ENCODE data around the gene C19orf25. TPM values are rescaled to one million over a fixed set of nuclear protein-coding genes. Genes with fewer than 3 reads are reported as not detected.
A peak's percentile ranks its signal among the peaks of the same experiment; 100 is the strongest.

C19orf25 gene
- total and polyA plus RNA-seq, 10 of the 15 experiments (the other 5 are each of a cell fraction or from before 2014, with no cell fraction given), result 1.2 to 67.0 (median 25.6) TPM

GRCh38 chr19:1466461-1467214 is 12.4 kb downstream of the C19orf25 start:
- no peak for DNase-seq (ENCODE audit: low read depth, low spot score)
- Histone ChIP-seq H3K4me3 (no peak overlapping the region), H3K9me3 (replicated peaks; ENCODE audit: control insufficient read depth, insufficient read depth, low read length) (no peaks in the 10 kb centered on the region), H3K79me2 (ENCODE audit: control insufficient read depth, insufficient read depth, low read length) (no peaks in the 10 kb centered on the region), H4K20me1 (ENCODE audit: control insufficient read depth, insufficient read depth) (peaks cover 2% of the 10 kb centered on the region), H3K27me3 (replicated peaks in 1 of 2; ENCODE audit: control insufficient read depth in 2 of 2, insufficient read depth in 2 of 2, low read length in 1 of 2) (peaks cover 10 to 24% of the 10 kb centered on the region in 2 experiments), H3K27ac (ENCODE audit: control insufficient read depth, insufficient read depth) (no peak overlapping the region), H3K4me2 (ENCODE audit: control insufficient read depth, insufficient read depth) (no peak overlapping the region), H2AFZ (ENCODE audit: control insufficient read depth, low read depth, low read length) (no peak overlapping the region), H3K4me1 (ENCODE audit: control insufficient read depth, insufficient read depth, low read length) (peaks cover 7% of the 10 kb centered on the region), H3K9ac (ENCODE audit: control insufficient read depth, insufficient read depth, low read length) (no peak overlapping the region), H3K36me3 (ENCODE audit: control insufficient read depth in 2 of 2, insufficient read depth in 2 of 2, low read length in 1 of 2) (no peaks in the 10 kb centered on the region)
- intact Hi-C loops (cut with micrococcal nuclease; ENCODE audit: unreplicated experiment), result no loop called here
- SMC1A ChIA-PET (ENCODE audit: uncharacterized antibody, unreplicated experiment), result no interaction called here
- CTCF ChIA-PET, result interaction anchor here (1.1 kb wide), 1 partner anchor 39 kb away, joined by 3 read pairs; no protein-coding TSS in a partner anchor
- no peak for FAIRE-seq
- RAD21 ChIA-PET (ENCODE audit: unreplicated experiment), result no interaction called here
- no TSS peak for BruUV-seq (replicated peaks)
- POLR2A ChIA-PET, result no interaction called here
- 54% methylated on average over 65 of the region's 70 CpGs for WGBS (ENCODE audit: insufficient coverage, insufficient replicate concordance, low lambda C conversion rate, missing lambda C conversion rate)
- ATAC-seq, result no peak
- TF ChIP-seq POLR2A (IDR thresholded peaks at IDR 0.05; ENCODE audit: low read depth, low read length) (0 out of 2 replicates have a peak, but pooled peaks have one; percentile 26), SMARCA5 (IDR thresholded peaks at IDR 0.05) (no peak), HDAC6 (IDR thresholded peaks at IDR 0.05; ENCODE audit: unreplicated experiment) (peak; percentile 41), ZNF274 (IDR thresholded peaks at IDR 0.05; ENCODE audit: insufficient read depth, insufficient read length) (no peak), KAT2A (conservative IDR thresholded peaks at IDR 0.05; ENCODE audit: control insufficient read depth, low read depth, low read length) (no peak)
- in situ Hi-C loops (cut with MboI), result no loop called here

- no TSS peak for BruUV-seq (replicated peaks)
- no peak for DNase-seq (ENCODE audit: low read depth, low spot score)
- CTCF ChIA-PET, result interaction anchor here (1.1 kb wide), 1 partner anchor 40 kb away, joined by 3 read pairs; no protein-coding TSS in a partner anchor
- Histone ChIP-seq H3K9me3 (replicated peaks; ENCODE audit: control insufficient read depth, insufficient read depth, low read length) (no peaks in the 10 kb centered on the region), H3K4me1 (ENCODE audit: control insufficient read depth, insufficient read depth, low read length) (peaks cover 2% of the 10 kb centered on the region), H3K9ac (ENCODE audit: control insufficient read depth, insufficient read depth, low read length) (no peak overlapping the region), H3K4me3 (no peak overlapping the region), H2AFZ (ENCODE audit: control insufficient read depth, low read depth, low read length) (no peak overlapping the region), H3K79me2 (ENCODE audit: control insufficient read depth, insufficient read depth, low read length) (no peaks in the 10 kb centered on the region), H3K36me3 (ENCODE audit: control insufficient read depth in 2 of 2, insufficient read depth in 2 of 2, low read length in 1 of 2) (no peaks in the 10 kb centered on the region), H3K4me2 (ENCODE audit: control insufficient read depth, insufficient read depth) (no peak overlapping the region), H3K27ac (ENCODE audit: control insufficient read depth, insufficient read depth) (no peak overlapping the region), H3K27me3 (replicated peaks in 1 of 2; ENCODE audit: control insufficient read depth in 2 of 2, insufficient read depth in 2 of 2, low read length in 1 of 2) (peaks cover 10 to 18% of the 10 kb centered on the region in 2 experiments), H4K20me1 (ENCODE audit: control insufficient read depth, insufficient read depth) (no peaks in the 10 kb centered on the region)
- in situ Hi-C loops (cut with MboI) (no loop called here), intact Hi-C loops (cut with micrococcal nuclease; ENCODE audit: unreplicated experiment) (no loop called here)
- POLR2A ChIA-PET, result interaction anchor here (0.5 kb wide), 1 partner anchor 139 kb away, joined by 4 read pairs; no protein-coding TSS in a partner anchor
- SMC1A ChIA-PET (ENCODE audit: uncharacterized antibody, unreplicated experiment), result no interaction called here
- 77% methylated on average over 27 of the region's 41 CpGs for WGBS (ENCODE audit: insufficient coverage, insufficient replicate concordance, low lambda C conversion rate, missing lambda C conversion rate)
- no peak for ATAC-seq
- RAD21 ChIA-PET (ENCODE audit: unreplicated experiment), result no interaction called here
- no peak for FAIRE-seq
- TF ChIP-seq ZNF217 (IDR thresholded peaks at IDR 0.05) (no peak), POLR2AphosphoS5 (IDR thresholded peaks at IDR 0.05; ENCODE audit: low read length) (no peak), KAT2A (conservative IDR thresholded peaks at IDR 0.05; ENCODE audit: control insufficient read depth, low read depth, low read length) (no peak), KLF5 (IDR thresholded peaks at IDR 0.05; ENCODE audit: partially characterized antibody) (no peak), BRCA1 (IDR thresholded peaks at IDR 0.05; ENCODE audit: low read depth, low read length) (no peak), ZNF274 (IDR thresholded peaks at IDR 0.05; ENCODE audit: insufficient read depth, insufficient read length) (no peak), SUPT20H (IDR thresholded peaks at IDR 0.05; ENCODE audit: borderline replicate concordance, control insufficient read depth, low read depth, low read length) (no peak), SMAD1 (IDR thresholded peaks at IDR 0.05; ENCODE audit: low read depth, partially characterized antibody) (no peak), SKIL (IDR thresholded peaks at IDR 0.05; ENCODE audit: low read depth, poor library complexity, severe bottlenecking) (no peak), RFX5 (IDR thresholded peaks at IDR 0.05; ENCODE audit: low read depth, low read length) (no peak), CBX5 (IDR thresholded peaks at IDR 0.05; ENCODE audit: low read depth) (no peak), RCOR1 (conservative IDR thresholded peaks at IDR 0.05; ENCODE audit: low read depth, low read length) (no peak)
Measured at GRCh38 chr19:1466018-1466460, 13.0 kb downstream of the C19orf25 start.

Data from GM12878 (cell line).